MM.1S (cell line): ENCODE results near the gene CCDC6.

ENCODE experiments used
- EZH2 ChIP-seq: fragments of 300-600 bp; sonication (generic); optimal IDR thresholded peaks from 2 replicates; pipeline ENCODE3; 2017; ENCODE audit warnings: low read depth, mild to moderate bottlenecking, antibody characterized with exemption, low read length, mixed read lengths
- EZH2phosphoT487 ChIP-seq: fragments of 300-600 bp; sonication (generic); IDR thresholded peaks from 2 replicates; pipeline ENCODE4 v1.6.1; 2018; ENCODE audit warnings: antibody characterized with exemption, low read length
- TF ChIP-seq, protein P1 (sequence below): fragments of 300-600 bp; sonication (generic); IDR thresholded peaks from 2 replicates; pipeline ENCODE4 v1.5.1; 2016; ENCODE audit warnings: antibody characterized with exemption, low read length, mixed read lengths

DNA sequence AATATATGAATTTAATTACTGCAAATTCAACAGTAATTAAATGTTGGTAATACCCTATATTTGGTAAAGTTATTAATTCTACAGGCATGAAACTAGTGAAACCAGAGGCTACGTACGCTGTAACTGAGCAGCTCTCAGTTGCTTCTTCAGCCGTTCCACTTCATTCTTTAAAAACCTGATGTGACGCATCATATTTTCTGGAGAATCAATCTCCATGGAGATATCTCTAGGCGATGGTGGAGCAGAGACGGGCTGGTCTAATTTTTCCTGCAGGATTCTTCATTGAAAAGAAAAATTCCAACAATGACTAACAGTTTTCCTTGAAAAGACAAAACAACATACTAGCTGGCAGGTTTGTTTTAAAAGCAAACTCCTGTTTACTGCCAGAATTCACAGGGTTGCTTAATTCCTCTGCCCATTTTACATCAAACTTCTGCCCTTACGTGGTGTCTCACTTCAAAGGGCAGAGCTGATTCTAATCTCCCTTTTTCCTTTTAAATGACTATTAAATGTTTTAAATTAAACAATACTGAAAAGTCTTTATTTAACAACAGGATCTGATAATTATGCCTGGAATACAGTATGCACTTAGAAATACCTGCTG is 93.7 kb downstream of the CCDC6 start:
- TF ChIP-seq EZH2phosphoT487 (no peak), EZH2 (no peak)
- TF ChIP-seq, protein P1, sequence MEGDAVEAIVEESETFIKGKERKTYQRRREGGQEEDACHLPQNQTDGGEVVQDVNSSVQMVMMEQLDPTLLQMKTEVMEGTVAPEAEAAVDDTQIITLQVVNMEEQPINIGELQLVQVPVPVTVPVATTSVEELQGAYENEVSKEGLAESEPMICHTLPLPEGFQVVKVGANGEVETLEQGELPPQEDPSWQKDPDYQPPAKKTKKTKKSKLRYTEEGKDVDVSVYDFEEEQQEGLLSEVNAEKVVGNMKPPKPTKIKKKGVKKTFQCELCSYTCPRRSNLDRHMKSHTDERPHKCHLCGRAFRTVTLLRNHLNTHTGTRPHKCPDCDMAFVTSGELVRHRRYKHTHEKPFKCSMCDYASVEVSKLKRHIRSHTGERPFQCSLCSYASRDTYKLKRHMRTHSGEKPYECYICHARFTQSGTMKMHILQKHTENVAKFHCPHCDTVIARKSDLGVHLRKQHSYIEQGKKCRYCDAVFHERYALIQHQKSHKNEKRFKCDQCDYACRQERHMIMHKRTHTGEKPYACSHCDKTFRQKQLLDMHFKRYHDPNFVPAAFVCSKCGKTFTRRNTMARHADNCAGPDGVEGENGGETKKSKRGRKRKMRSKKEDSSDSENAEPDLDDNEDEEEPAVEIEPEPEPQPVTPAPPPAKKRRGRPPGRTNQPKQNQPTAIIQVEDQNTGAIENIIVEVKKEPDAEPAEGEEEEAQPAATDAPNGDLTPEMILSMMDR, result no peak
